GM23338 (cell line): ENCODE results near the gene GHSR. TPM values are rescaled to one million over a fixed set of nuclear protein-coding genes. Genes with fewer than 3 reads are reported as not detected.

Experiments
- ATAC-seq: fragments of 200-7000 bp; cut with Tn5 transposase; 3 replicates; pipeline ENCODE4 v1.9.1; 2020
- DNase-seq: peaks from one replicate; pipeline ENCODE4 v3.0.0-alpha.2; 2015; ENCODE audit warnings: low spot score
- H2AFZ ChIP-seq: fragments of 200-600 bp; sonication (generic); 2 replicates; pipeline ENCODE4 v1.8.0; 2016; ENCODE audit warnings: antibody characterized with exemption, mild to moderate bottlenecking, moderate library complexity
- H3F3A ChIP-seq: fragments of 200-600 bp; sonication (generic); replicated peaks from 2 replicates; pipeline ENCODE4 v1.8.0; 2017; ENCODE audit warnings: antibody characterized with exemption, mixed run types, low read depth
- H3K27ac ChIP-seq: fragments of 200-600 bp; sonication (generic); 2 replicates; pipeline ENCODE4 v1.6.1; 2016; ENCODE audit warnings: low read depth
- H3K27me3 ChIP-seq: fragments of 200-600 bp; sonication (generic); 2 replicates; pipeline ENCODE4 v1.8.0; 2016; ENCODE audit warnings: mild to moderate bottlenecking, mixed run types, moderate library complexity; ENCODE audit not compliant: insufficient read depth
- H3K36me3 ChIP-seq: fragments of 200-600 bp; sonication (generic); 2 replicates; pipeline ENCODE4 v1.8.0; 2016; ENCODE audit warnings: mild to moderate bottlenecking; ENCODE audit not compliant: insufficient read depth
- H3K4me1 ChIP-seq: fragments of 200-600 bp; sonication (generic); 2 replicates; pipeline ENCODE4 v1.8.0; 2016; ENCODE audit warnings: mild to moderate bottlenecking, moderate library complexity; ENCODE audit not compliant: insufficient read depth
- H3K4me2 ChIP-seq: fragments of 200-600 bp; sonication (generic); 2 replicates; pipeline ENCODE4 v1.7.1; 2017; ENCODE audit warnings: mixed run types
- H3K4me3 ChIP-seq: fragments of 200-600 bp; sonication (generic); 2 replicates; pipeline ENCODE4 v1.6.1; 2016; ENCODE audit warnings: mixed run types
- H3K79me2 ChIP-seq: fragments of 200-600 bp; sonication (generic); replicated peaks from 2 replicates; pipeline ENCODE4 v1.8.0; 2017; ENCODE audit warnings: mild to moderate bottlenecking; ENCODE audit not compliant: insufficient read depth
- H3K9me2 ChIP-seq: fragments of 200-600 bp; sonication (generic); 2 replicates; pipeline ENCODE4 v1.8.0; 2017; ENCODE audit not compliant: insufficient read depth
- H4K20me1 ChIP-seq: fragments of 200-600 bp; sonication (generic); replicated peaks from 2 replicates; pipeline ENCODE4 v1.8.0; 2017; ENCODE audit warnings: mild to moderate bottlenecking; ENCODE audit not compliant: insufficient read depth
- H3K27ac Mint-ChIP-seq: 2 replicates; pipeline ENCODE4 v1.8.0; 2020; ENCODE audit warnings: inconsistent platforms, mild to moderate bottlenecking, moderate library complexity, mixed read lengths
- H3K27me3 Mint-ChIP-seq: 3 replicates; pipeline ENCODE4 v1.8.0; 2022; ENCODE audit warnings: low read depth, mild to moderate bottlenecking, moderate library complexity, mixed read lengths, inconsistent platforms; ENCODE audit not compliant: insufficient read depth, poor library complexity
- H3K36me3 Mint-ChIP-seq: 3 replicates; pipeline ENCODE4 v1.8.0; 2021; ENCODE audit warnings: low read depth, mild to moderate bottlenecking, inconsistent platforms, moderate library complexity, mixed read lengths
- H3K4me1 Mint-ChIP-seq: 3 replicates; pipeline ENCODE4 v1.8.0; 2020; ENCODE audit warnings: mild to moderate bottlenecking, inconsistent platforms, mixed read lengths
- H3K4me3 Mint-ChIP-seq: 3 replicates; pipeline ENCODE4 v1.8.0; 2021; ENCODE audit warnings: moderate library complexity, mild to moderate bottlenecking, inconsistent platforms, mixed read lengths
- H3K9me3 Mint-ChIP-seq: 3 replicates; pipeline ENCODE4 v1.8.0; 2020; ENCODE audit warnings: moderate library complexity, mild to moderate bottlenecking, inconsistent platforms, mixed read lengths
- CREB1 ChIP-seq: fragments of 250-450 bp; sonication (Bioruptor Pico); IDR thresholded peaks from 2 replicates; pipeline ENCODE4 v1.5.0; 2020; ENCODE audit warnings: low read depth, mild to moderate bottlenecking, moderate library complexity
- CTCF ChIP-seq, 2 experiments: fragments of 200-600 bp in 1 of 2; sonication (generic) in 1 of 2; conservative IDR thresholded peaks; 2 replicates each; pipeline versions ENCODE4 v1.5.1 to v1.6.1; 2016 to 2017; ENCODE audit warnings: antibody characterized with exemption in 2 of 2, low read depth in 2 of 2, mild to moderate bottlenecking in 2 of 2, moderate library complexity in 1 of 2
- ETS1 ChIP-seq: IDR thresholded peaks from 2 replicates; pipeline ENCODE4 v1.6.1; 2016; ENCODE audit warnings: antibody characterized with exemption
- EZH2 ChIP-seq: fragments of 200-600 bp; sonication (generic); IDR thresholded peaks from one replicate; pipeline ENCODE4 v1.8.0; 2017; ENCODE audit warnings: antibody characterized with exemption, mild to moderate bottlenecking, low read depth; ENCODE audit not compliant: unreplicated experiment
- JUNB ChIP-seq: IDR thresholded peaks from one replicate; pipeline ENCODE4 v1.6.1; 2016; ENCODE audit warnings: antibody characterized with exemption; ENCODE audit not compliant: unreplicated experiment
- NANOG ChIP-seq: IDR thresholded peaks from 2 replicates; pipeline ENCODE4 v1.6.1; 2016; ENCODE audit warnings: antibody characterized with exemption, borderline replicate concordance
- POLR2AphosphoS5 ChIP-seq: IDR thresholded peaks from 2 replicates; pipeline ENCODE4 v1.6.1; 2016; ENCODE audit warnings: antibody characterized with exemption, low read depth
- REST ChIP-seq: IDR thresholded peaks from one replicate; pipeline ENCODE4 v1.6.1; 2018; ENCODE audit warnings: antibody characterized with exemption; ENCODE audit not compliant: unreplicated experiment
- ZNF114 ChIP-seq: fragments of 250-450 bp; sonication (Bioruptor Pico); IDR thresholded peaks from 2 replicates; pipeline ENCODE4 v1.5.0; 2020; ENCODE audit warnings: mild to moderate bottlenecking, moderate library complexity
- ZNF331 ChIP-seq: fragments of 250-450 bp; sonication (Bioruptor Pico); IDR thresholded peaks from 2 replicates; pipeline ENCODE4 v1.5.0; 2020; ENCODE audit warnings: low read depth, mild to moderate bottlenecking, moderate library complexity
- ZNF462 ChIP-seq: fragments of 250-450 bp; sonication (Bioruptor Pico); IDR thresholded peaks from 2 replicates; pipeline ENCODE4 v1.5.0; 2020; ENCODE audit warnings: mild to moderate bottlenecking, moderate library complexity
- polyA plus RNA-seq: library from polyadenylated mRNA; unstranded; fragments of >200 nt; fragmentation: Nextera tagmentation; extraction: Ambion mirVana; gene quantifications from 2 replicates; pipeline ENCODE4 v1.2.1, GENCODE V29; 2016
- total RNA-seq: library from RNA; depleted of rRNA; stranded (reverse); fragments of >200 nt; shearing (Covaris generic); gene quantifications from 2 replicates; pipeline ENCODE4 v1.2.3, GENCODE V29; 2014

The GHSR gene
- total and polyA plus RNA-seq, 2 experiments from 2014 or later = not detected

DNA sequence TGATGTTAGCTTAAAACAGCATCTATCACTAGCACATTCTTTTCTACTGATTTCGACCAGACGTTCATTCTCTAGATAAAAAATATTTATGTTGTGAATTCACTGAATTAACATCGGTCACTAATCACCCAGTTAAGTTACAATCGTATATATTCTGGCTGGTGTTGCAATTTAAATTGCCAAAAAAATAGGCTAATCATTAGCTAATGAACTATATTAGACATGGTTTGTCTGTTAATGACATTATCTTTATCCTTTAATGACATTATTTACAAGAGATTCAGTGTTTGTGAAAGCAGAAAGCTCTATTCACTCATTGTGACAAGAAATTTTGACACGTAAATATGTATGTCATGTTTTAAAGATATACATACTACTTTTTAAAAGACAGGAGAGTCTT lies 6.7 kb downstream of the GHSR start:
- TF ChIP-seq JUNB (no peak), REST (no peak), EZH2 (no peak), ZNF462 (CRISPR knock-in tag) (no peak), POLR2AphosphoS5 (no peak), ETS1 (no peak), NANOG (no peak), ZNF331 (no peak), ZNF114 (no peak), CTCF (conservative IDR thresholded peaks at IDR 0.05; ENCODE audit: low read depth in 2 of 2) (no peak), CREB1 (CRISPR knock-in tag) (no peak)
- Mint-ChIP-seq H3K4me3 (no peak overlapping the region), H3K4me1 (peaks cover 3% of the 10 kb centered on the region; the same call in 1 of the 3 replicates)

More for the DNA sequence above, 6.7 kb downstream of the GHSR start:
- no peaks in the 10 kb centered on the region for H3K79me2 ChIP-seq
- no peaks in the 10 kb centered on the region for H4K20me1 ChIP-seq
- ATAC-seq (no peak), DNase-seq (no peak)
- H3K36me3 ChIP-seq = no peaks in the 10 kb centered on the region
- no peak overlapping the region for H3K4me3 ChIP-seq
- Mint-ChIP-seq H3K27me3 (peaks cover 3% of the 10 kb centered on the region), H3K36me3 (no peaks in the 10 kb centered on the region), H3K9me3 (no peaks in the 10 kb centered on the region), H3K27ac (no peak overlapping the region)
- H3K27me3 ChIP-seq = peaks cover 23% of the 10 kb centered on the region
- no peaks in the 10 kb centered on the region for H3F3A ChIP-seq
- no peaks in the 10 kb centered on the region for H3K4me1 ChIP-seq
- H3K27ac ChIP-seq = no peak overlapping the region
- H2AFZ ChIP-seq = no peak overlapping the region
- no peak overlapping the region for H3K4me2 ChIP-seq
- H3K9me2 ChIP-seq = no peaks in the 10 kb centered on the region
